SU-DHL-6 (cell line): ENCODE data around the gene SPATA33.

Experiments
- H2AFZ ChIP-seq: fragments of 200-600 bp; sonication (generic); 2 replicates; pipeline ENCODE4 v1.6.1; 2014; ENCODE audit warnings: low read depth, mild to moderate bottlenecking, moderate library complexity, mixed read lengths, antibody characterized with exemption, low read length; ENCODE audit not compliant: severe bottlenecking
- H3F3A ChIP-seq: fragments of 200-600 bp; shearing (Covaris generic); 2 replicates; pipeline ENCODE4 v1.6.0; 2016; ENCODE audit warnings: antibody characterized with exemption, mild to moderate bottlenecking; ENCODE audit not compliant: insufficient read depth
- H3K27ac ChIP-seq: fragments of 200-600 bp; sonication (generic); 2 replicates; pipeline ENCODE4 v1.5.1; 2016; ENCODE audit warnings: low read depth, mild to moderate bottlenecking, low read length, moderate library complexity, mixed read lengths
- H3K27me3 ChIP-seq: fragments of 200-600 bp; sonication (generic), shearing (Covaris generic); 2 replicates; pipeline ENCODE4 v1.6.0; 2014; ENCODE audit warnings: mild to moderate bottlenecking, low read length
- H3K36me3 ChIP-seq: fragments of 200-600 bp; sonication (generic); 2 replicates; pipeline ENCODE4 v1.6.1; 2014; ENCODE audit warnings: mild to moderate bottlenecking, low read length, mixed read lengths
- H3K4me2 ChIP-seq: fragments of 300-600, 200-600 bp; shearing (Covaris generic), sonication (generic); 2 replicates; pipeline ENCODE4 v1.6.0; 2014; ENCODE audit warnings: low read length, low read depth, mild to moderate bottlenecking; ENCODE audit not compliant: poor library complexity, severe bottlenecking
- H3K4me3 ChIP-seq: fragments of 200-600 bp; sonication (generic); 2 replicates; pipeline ENCODE4 v1.5.1; 2014; ENCODE audit warnings: antibody characterized with exemption, low read length, mild to moderate bottlenecking, mixed read lengths; ENCODE audit not compliant: insufficient read depth, poor library complexity, severe bottlenecking
- H3K79me2 ChIP-seq: fragments of 200-600 bp; sonication (generic); 2 replicates; pipeline ENCODE4 v1.6.1; 2014; ENCODE audit warnings: mild to moderate bottlenecking, low read length, moderate library complexity; ENCODE audit not compliant: insufficient read depth
- H3K9ac ChIP-seq: fragments of 200-600 bp; sonication (generic); 2 replicates; pipeline ENCODE4 v1.7.0; 2014; ENCODE audit warnings: mild to moderate bottlenecking, low read length
- H3K9me2 ChIP-seq: fragments of 200-600 bp; sonication (generic); replicated peaks from 2 replicates; pipeline ENCODE4 v1.6.1; 2014; ENCODE audit warnings: low read length; ENCODE audit not compliant: insufficient read depth
- H3K9me3 ChIP-seq: fragments of 200-600 bp; sonication (generic); 2 replicates; pipeline ENCODE4 v1.6.1; 2014; ENCODE audit warnings: low read length, mixed read lengths; ENCODE audit not compliant: insufficient read depth
- H4K20me1 ChIP-seq: fragments of 200-600 bp; sonication (generic); 2 replicates; pipeline ENCODE4 v1.6.1; 2014; ENCODE audit warnings: low read depth, mild to moderate bottlenecking, antibody characterized with exemption, low read length, moderate library complexity, mixed read lengths
- EZH2phosphoT487 ChIP-seq: fragments of 200-600 bp; sonication (generic), shearing (Covaris generic); conservative IDR thresholded peaks from 2 replicates; pipeline ENCODE4 v1.6.1; 2018; ENCODE audit warnings: mild to moderate bottlenecking, antibody characterized with exemption, low read length, moderate library complexity, mixed read lengths
- TF ChIP-seq, protein P1 (sequence below): fragments of 200-600 bp; sonication (generic); IDR thresholded peaks from one replicate; pipeline ENCODE4 v1.5.1; 2017; ENCODE audit warnings: antibody characterized with exemption, mild to moderate bottlenecking, low read length, moderate library complexity; ENCODE audit not compliant: insufficient read depth, poor library complexity, severe bottlenecking

SPATA33 gene

DNA sequence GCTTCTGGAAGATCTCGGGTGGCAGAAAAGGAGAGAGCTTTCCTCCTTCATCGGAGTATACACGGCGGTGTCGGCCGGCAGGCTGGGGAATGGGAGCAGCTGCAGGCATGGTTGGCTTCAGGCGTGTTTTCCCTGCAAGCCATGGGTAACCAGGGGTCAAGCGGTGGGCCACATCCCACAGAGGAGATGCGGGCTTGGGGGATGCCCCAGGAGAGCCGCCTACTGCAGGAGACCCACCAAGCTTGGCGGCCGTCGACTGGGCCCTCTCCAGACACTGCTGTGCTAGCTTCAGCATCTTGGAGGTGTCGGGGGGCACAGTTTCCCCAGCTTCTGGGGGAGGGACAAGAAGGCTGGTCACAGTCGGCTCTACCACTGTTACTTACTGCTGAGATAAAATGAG, 58.9 kb downstream of the SPATA33 start:
- Histone ChIP-seq H2AFZ (no peak overlapping the region), H3K9ac (no peak overlapping the region), H3K4me2 (no peak overlapping the region), H3K9me3 (no peaks in the 10 kb centered on the region), H3F3A (peaks cover 5% of the 10 kb centered on the region), H3K4me3 (no peak overlapping the region), H3K36me3 (no peaks in the 10 kb centered on the region), H3K27me3 (no peaks in the 10 kb centered on the region), H3K79me2 (no peaks in the 10 kb centered on the region; the same call in 1 of the 2 replicates), H3K27ac (no peak overlapping the region), H3K9me2 (no peaks in the 10 kb centered on the region), H4K20me1 (no peaks in the 10 kb centered on the region)
- TF ChIP-seq, protein P1, sequence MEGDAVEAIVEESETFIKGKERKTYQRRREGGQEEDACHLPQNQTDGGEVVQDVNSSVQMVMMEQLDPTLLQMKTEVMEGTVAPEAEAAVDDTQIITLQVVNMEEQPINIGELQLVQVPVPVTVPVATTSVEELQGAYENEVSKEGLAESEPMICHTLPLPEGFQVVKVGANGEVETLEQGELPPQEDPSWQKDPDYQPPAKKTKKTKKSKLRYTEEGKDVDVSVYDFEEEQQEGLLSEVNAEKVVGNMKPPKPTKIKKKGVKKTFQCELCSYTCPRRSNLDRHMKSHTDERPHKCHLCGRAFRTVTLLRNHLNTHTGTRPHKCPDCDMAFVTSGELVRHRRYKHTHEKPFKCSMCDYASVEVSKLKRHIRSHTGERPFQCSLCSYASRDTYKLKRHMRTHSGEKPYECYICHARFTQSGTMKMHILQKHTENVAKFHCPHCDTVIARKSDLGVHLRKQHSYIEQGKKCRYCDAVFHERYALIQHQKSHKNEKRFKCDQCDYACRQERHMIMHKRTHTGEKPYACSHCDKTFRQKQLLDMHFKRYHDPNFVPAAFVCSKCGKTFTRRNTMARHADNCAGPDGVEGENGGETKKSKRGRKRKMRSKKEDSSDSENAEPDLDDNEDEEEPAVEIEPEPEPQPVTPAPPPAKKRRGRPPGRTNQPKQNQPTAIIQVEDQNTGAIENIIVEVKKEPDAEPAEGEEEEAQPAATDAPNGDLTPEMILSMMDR: no peak
- no peak for TF ChIP-seq EZH2phosphoT487

GRCh38 chr16:89716916-89717687, 59.5 kb downstream of the SPATA33 start:
- Histone ChIP-seq H3K9ac (no peak overlapping the region), H3K9me2 (no peaks in the 10 kb centered on the region), H4K20me1 (no peaks in the 10 kb centered on the region), H3K9me3 (no peaks in the 10 kb centered on the region), H3K27me3 (no peaks in the 10 kb centered on the region), H3K4me2 (no peak overlapping the region), H3K4me3 (no peak overlapping the region), H2AFZ (no peak overlapping the region), H3K36me3 (no peaks in the 10 kb centered on the region), H3K27ac (no peak overlapping the region), H3F3A (peaks cover 5% of the 10 kb centered on the region), H3K79me2 (no peaks in the 10 kb centered on the region; the same call in 1 of the 2 replicates)
- TF ChIP-seq, protein P1: no peak
- TF ChIP-seq EZH2phosphoT487: no peak

- Histone ChIP-seq H3K27me3 (no peaks in the 10 kb centered on the region), H3K79me2 (no peaks in the 10 kb centered on the region; the same call in 1 of the 2 replicates), H2AFZ (no peak overlapping the region), H3K27ac (no peak overlapping the region), H3F3A (peaks cover 5% of the 10 kb centered on the region), H3K9ac (no peak overlapping the region), H3K9me3 (no peaks in the 10 kb centered on the region), H4K20me1 (peaks cover 7% of the 10 kb centered on the region; the same call in 1 of the 2 replicates), H3K4me3 (no peak overlapping the region), H3K9me2 (no peaks in the 10 kb centered on the region), H3K36me3 (no peaks in the 10 kb centered on the region), H3K4me2 (no peak overlapping the region)
- TF ChIP-seq, protein P1: no peak
- no peak for TF ChIP-seq EZH2phosphoT487
Measured at GRCh38 chr16:89717688-89718505, 60.3 kb downstream of the SPATA33 start.
